ENCODE data around the gene ACCSL. TPM values are rescaled to one million over a fixed set of nuclear protein-coding genes. Genes with fewer than 3 reads are reported as not detected.

ACCSL gene
- total RNA-seq, 4 donors from 2014 or later, result not detected

DNA sequence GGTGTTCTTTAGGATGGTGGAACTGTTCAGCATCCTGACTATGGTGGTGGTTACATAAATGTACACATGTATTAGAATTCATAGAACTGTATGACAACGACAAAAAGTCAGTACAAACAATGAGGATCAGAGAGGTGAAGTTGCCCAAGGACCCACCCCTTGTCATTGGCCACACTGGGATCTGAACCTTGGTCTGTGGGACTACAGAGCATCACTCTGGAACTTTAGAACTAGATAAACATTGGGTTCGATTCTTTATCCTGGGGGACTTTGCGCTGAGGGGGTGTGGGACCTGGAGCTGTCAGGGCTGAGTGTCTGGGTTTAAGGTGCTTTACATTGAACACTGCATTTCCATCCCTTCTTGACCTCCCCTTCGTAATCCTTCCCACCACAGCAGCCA, 34.9 kb downstream of the ACCSL start:
- no peak for DNase-seq
- TF ChIP-seq POLR2A (IDR thresholded peaks at IDR 0.05), result no peak
- no peak for TF ChIP-seq POLR2AphosphoS5 (IDR thresholded peaks at IDR 0.05)
- TF ChIP-seq CTCF (IDR thresholded peaks at IDR 0.05), result no peak
- no peak for TF ChIP-seq EP300 (IDR thresholded peaks at IDR 0.05; ENCODE audit: low read depth)
- Histone ChIP-seq H3K4me1 (no peaks in the 10 kb centered on the region), H3K27me3 (no peaks in the 10 kb centered on the region), H3K27ac (no peak overlapping the region), H3K4me3 (no peak overlapping the region), H3K36me3 (no peaks in the 10 kb centered on the region), H3K9me3 (no peaks in the 10 kb centered on the region)
- 97 to 100% methylated on average over 1 to 4 of the region's 4 CpGs for WGBS, 2 donors (ENCODE audit: low coverage in 1 of 2)
- intact Hi-C loops (cut with DNase I; ENCODE audit: low total_unique reads) (no loop called here), in situ Hi-C loops (cut with MboI; ENCODE audit: low pct_ligation_motif_present in 1 of 4, low pct_unique_long_range_greater_than_20kb in 1 of 4, low sequenced_read_pairs in 3 of 4) (loop anchor here in 1 of 4 donors (25.0 kb wide), 1 partner anchor 455 kb away; no protein-coding TSS in a partner anchor)

DNA sequence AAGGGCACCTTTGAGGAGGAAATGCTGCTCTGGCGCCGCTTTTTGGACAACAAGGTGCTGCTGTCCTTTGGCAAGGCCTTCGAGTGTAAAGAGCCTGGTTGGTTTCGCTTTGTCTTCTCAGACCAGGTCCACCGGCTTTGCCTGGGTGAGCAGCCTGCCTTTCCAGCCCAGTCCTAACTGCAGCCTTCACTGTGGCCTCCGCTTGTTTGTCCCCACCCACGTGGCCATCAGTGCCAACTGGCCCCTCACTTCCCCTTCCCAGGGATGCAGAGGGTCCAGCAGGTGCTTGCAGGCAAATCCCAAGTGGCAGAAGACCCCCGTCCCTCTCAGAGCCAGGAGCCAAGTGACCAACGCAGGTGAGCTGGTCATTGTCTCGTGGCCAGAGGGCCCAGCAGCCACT, 35.7 kb downstream of the ACCSL start:
- in situ Hi-C loops (cut with MboI; ENCODE audit: low pct_ligation_motif_present in 1 of 4, low pct_unique_long_range_greater_than_20kb in 1 of 4, low sequenced_read_pairs in 3 of 4), result loop anchor here in 1 of 4 donors (25.0 kb wide), 1 partner anchor 454 kb away; no protein-coding TSS in a partner anchor
- Histone ChIP-seq H3K27ac (no peak overlapping the region), H3K4me3 (no peak overlapping the region), H3K36me3 (no peaks in the 10 kb centered on the region), H3K27me3 (no peaks in the 10 kb centered on the region), H3K9me3 (no peaks in the 10 kb centered on the region), H3K4me1 (no peaks in the 10 kb centered on the region)
- WGBS, 2 donors (ENCODE audit: low coverage in 1 of 2), result 57 to 89% methylated on average over 3 to 10 of the region's 10 CpGs
- intact Hi-C loops (cut with DNase I; ENCODE audit: low total_unique reads), result no loop called here
- TF ChIP-seq CTCF (IDR thresholded peaks at IDR 0.05), result no peak
- TF ChIP-seq EP300 (IDR thresholded peaks at IDR 0.05; ENCODE audit: low read depth), result no peak
- TF ChIP-seq POLR2AphosphoS5 (IDR thresholded peaks at IDR 0.05), result no peak
- TF ChIP-seq POLR2A (IDR thresholded peaks at IDR 0.05), result no peak
- no peak for DNase-seq

GRCh38 chr11:44083906-44084305, 36.1 kb downstream of the ACCSL start:
- no peaks in the 10 kb centered on the region for H3K4me1 ChIP-seq
- no peaks in the 10 kb centered on the region for H3K36me3 ChIP-seq
- intact Hi-C loops (cut with DNase I; ENCODE audit: low total_unique reads), result no loop called here
- H3K27ac ChIP-seq, result no peak overlapping the region
- TF ChIP-seq CTCF (IDR thresholded peaks at IDR 0.05) (no peak), POLR2AphosphoS5 (IDR thresholded peaks at IDR 0.05) (no peak), EP300 (IDR thresholded peaks at IDR 0.05; ENCODE audit: low read depth) (no peak), POLR2A (IDR thresholded peaks at IDR 0.05) (no peak)
- H3K9me3 ChIP-seq, result no peaks in the 10 kb centered on the region
- in situ Hi-C loops (cut with MboI; ENCODE audit: low pct_ligation_motif_present in 1 of 4, low pct_unique_long_range_greater_than_20kb in 1 of 4, low sequenced_read_pairs in 3 of 4), result loop anchor here in 1 of 4 donors (25.0 kb wide), 1 partner anchor 453 kb away; no protein-coding TSS in a partner anchor
- no peak for DNase-seq
- WGBS, 2 donors (ENCODE audit: low coverage in 1 of 2), result 85 to 95% methylated on average over 3 to 5 of the region's 5 CpGs
- no peak overlapping the region for H3K4me3 ChIP-seq
- H3K27me3 ChIP-seq, result no peaks in the 10 kb centered on the region

DNA sequence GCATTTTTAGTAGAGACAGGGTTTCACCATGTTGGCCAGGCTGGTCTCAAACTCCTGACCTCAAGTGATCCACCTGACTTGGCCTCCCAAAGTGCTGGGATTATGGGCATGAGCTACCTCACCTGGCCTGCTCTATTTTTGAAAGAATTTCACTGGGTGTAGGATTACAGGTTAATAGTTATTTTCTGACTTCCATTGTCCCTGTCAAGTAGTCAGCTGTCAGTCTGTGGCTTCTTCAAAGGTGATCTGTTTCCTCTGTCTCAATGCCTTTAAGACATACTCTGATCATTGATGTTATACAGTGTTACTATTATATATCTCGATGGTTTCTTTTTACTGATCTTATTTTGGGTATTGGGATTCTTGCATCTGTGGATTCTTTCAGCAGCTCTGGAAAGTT, 37.5 kb downstream of the ACCSL start:
- no peak for DNase-seq

More for the DNA sequence above, 37.5 kb downstream of the ACCSL start:
- H3K4me1 ChIP-seq, result no peaks in the 10 kb centered on the region
- in situ Hi-C loops (cut with MboI; ENCODE audit: low pct_ligation_motif_present in 1 of 4, low pct_unique_long_range_greater_than_20kb in 1 of 4, low sequenced_read_pairs in 3 of 4), result loop anchor here in 1 of 4 donors (25.0 kb wide), 1 partner anchor 452 kb away; no protein-coding TSS in a partner anchor
- no peaks in the 10 kb centered on the region for H3K27me3 ChIP-seq
- H3K9me3 ChIP-seq, result no peaks in the 10 kb centered on the region
- H3K4me3 ChIP-seq, result no peak overlapping the region
- TF ChIP-seq POLR2AphosphoS5 (IDR thresholded peaks at IDR 0.05) (no peak), CTCF (IDR thresholded peaks at IDR 0.05) (no peak), EP300 (IDR thresholded peaks at IDR 0.05; ENCODE audit: low read depth) (no peak)
- WGBS, 2 donors (ENCODE audit: low coverage in 1 of 2), result 87 to 100% methylated on average over 1 of the region's 1 CpG
- no peak overlapping the region for H3K27ac ChIP-seq
- intact Hi-C loops (cut with DNase I; ENCODE audit: low total_unique reads), result no loop called here
- no peaks in the 10 kb centered on the region for H3K36me3 ChIP-seq
